Astrocyte of the cerebellum (primary cell): Measurements from ENCODE around the gene TIAM2.

Experiments used
- DNase-seq: peaks from one replicate; pipeline ENCODE4 v3.0.0-alpha.2; 2011; ENCODE audit warnings: low read depth
- H3K4me3 ChIP-seq: 2 replicates; pipeline ENCODE4 v1.5.1; 2011; ENCODE audit warnings: mild to moderate bottlenecking, low read depth, low read length, moderate library complexity
- in situ Hi-C: cut with HindIII; loops from 2 replicates; pipeline ENCODE4 v1.10.0; 2017; ENCODE audit warnings: low sequenced_read_pairs
- TF ChIP-seq, protein P1 (sequence below): IDR thresholded peaks from 2 replicates; pipeline ENCODE4 v1.5.1; 2012; ENCODE audit warnings: low read length, low read depth, moderate library complexity, mild to moderate bottlenecking; ENCODE audit errors: missing control alignments

The TIAM2 gene

DNA sequence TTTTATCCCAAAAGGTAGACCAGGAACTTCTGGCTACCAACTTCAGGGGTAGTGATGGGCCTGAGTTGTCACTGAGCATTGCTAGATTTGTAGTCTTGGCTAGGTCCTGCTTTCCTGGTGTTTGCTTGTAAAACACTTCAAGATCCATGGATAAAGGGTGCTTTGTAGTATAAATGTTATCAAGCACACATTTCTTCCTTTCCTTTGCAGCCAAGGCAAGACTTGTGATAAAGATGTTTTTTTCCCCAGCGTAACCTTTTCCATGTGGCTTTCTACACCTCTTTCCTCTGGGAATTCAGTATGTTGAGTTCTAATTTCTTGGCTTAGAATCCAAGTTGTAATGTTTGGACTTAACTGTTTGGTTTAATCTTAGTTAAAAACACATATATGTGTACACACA lies 145.9 kb downstream of the TIAM2 start:
- H3K4me3 ChIP-seq, result no peak overlapping the region
- in situ Hi-C loops, result no loop called here
- DNase-seq, result no peak
- TF ChIP-seq, protein P1, sequence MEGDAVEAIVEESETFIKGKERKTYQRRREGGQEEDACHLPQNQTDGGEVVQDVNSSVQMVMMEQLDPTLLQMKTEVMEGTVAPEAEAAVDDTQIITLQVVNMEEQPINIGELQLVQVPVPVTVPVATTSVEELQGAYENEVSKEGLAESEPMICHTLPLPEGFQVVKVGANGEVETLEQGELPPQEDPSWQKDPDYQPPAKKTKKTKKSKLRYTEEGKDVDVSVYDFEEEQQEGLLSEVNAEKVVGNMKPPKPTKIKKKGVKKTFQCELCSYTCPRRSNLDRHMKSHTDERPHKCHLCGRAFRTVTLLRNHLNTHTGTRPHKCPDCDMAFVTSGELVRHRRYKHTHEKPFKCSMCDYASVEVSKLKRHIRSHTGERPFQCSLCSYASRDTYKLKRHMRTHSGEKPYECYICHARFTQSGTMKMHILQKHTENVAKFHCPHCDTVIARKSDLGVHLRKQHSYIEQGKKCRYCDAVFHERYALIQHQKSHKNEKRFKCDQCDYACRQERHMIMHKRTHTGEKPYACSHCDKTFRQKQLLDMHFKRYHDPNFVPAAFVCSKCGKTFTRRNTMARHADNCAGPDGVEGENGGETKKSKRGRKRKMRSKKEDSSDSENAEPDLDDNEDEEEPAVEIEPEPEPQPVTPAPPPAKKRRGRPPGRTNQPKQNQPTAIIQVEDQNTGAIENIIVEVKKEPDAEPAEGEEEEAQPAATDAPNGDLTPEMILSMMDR, result no peak

DNA sequence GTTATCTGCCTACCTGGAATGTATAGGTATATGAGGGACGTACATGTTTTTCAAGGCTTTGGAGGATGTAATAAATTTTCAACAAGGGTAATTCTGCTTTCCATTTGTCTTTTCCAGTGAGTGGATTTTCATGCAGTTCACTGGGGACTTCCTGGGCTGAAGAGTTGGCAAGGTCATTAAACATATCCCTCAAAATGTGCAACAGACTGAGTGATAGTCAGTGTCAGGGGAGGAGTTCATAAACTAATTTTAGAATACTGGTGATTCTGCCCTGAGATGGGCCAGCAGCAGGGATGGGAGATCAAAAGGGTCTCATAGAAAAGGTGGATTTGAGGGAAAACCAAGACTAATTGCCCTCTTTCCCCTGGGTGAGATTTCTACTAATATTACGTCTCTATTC lies 146.4 kb downstream of the TIAM2 start:
- no peak for DNase-seq
- in situ Hi-C loops, result no loop called here
- no peak overlapping the region for H3K4me3 ChIP-seq
- TF ChIP-seq, protein P1, result no peak

DNA sequence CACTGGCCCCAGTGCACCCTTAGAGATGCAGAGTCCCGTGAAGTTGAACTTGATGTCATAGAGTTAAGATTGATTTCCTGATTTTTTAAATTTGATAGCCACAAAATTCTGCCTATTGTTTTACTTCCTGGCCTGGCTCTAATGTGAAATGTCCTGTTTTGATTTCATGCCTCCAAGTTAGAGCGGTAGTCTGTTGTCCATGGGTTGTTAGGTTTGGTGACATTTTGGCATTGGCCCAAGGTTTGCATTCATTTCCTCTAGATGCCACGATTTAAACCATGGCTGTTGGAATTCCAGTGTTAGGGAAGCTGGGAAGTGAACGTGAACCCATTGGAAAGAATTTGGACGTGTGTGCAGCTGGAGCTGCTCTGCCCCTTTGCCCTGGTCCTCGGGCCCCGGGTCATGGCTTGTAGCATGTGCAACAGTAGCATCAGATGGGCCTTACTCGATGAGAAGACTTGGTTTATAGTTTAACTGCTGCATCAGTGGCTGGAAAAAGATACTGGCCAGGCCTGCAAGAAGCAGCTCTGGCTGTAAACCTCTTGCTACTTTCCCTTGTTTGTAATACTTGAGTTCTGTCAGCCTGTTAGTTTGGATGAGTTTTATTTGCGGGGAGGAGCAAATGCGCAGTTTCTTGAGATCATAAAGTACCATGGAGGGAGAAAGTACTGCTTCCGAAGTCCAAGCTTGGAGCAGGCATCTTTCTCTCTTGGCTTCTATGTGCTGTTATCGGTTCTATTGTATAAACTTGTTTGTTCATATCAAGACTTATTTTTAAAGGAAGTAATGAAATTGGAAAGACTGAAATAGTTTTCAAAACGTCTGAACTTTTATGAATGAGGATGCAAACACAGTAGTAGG lies 147.3 kb downstream of the TIAM2 start:
- TF ChIP-seq, protein P1, result no peak

DNA sequence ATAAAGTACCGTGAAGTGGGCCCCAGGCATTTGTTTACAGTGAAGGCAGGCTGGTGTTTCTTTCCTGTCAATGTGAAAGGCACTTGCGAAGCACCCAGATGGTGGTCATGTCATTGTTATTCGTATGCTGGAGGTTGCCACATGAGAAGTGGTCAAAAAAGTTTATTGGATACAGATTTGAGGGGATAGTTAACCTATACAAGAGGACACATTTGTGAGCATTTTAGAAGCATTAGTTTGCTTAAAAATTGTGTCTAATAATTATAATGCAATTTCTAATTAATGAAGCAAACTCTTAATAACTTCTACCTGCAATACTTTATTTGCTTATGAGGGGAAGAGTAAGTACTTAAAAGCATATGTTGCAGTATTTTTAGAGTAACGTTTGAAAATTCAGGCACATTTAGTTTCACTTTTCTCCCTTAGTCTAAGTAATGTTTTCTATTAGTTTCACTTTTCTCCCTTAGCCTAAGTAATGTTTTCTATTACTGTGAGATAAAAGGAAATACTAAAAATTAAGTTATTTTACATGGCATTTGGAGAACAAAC lies 148.0 kb downstream of the TIAM2 start:
- TF ChIP-seq, protein P1, result no peak
- H3K4me3 ChIP-seq, result no peak overlapping the region
- in situ Hi-C loops, result no loop called here
- no peak for DNase-seq

More for the DNA sequence above, 147.3 kb downstream of the TIAM2 start:
- in situ Hi-C loops, result no loop called here
- no peak overlapping the region for H3K4me3 ChIP-seq
- DNase-seq, result no peak

DNA sequence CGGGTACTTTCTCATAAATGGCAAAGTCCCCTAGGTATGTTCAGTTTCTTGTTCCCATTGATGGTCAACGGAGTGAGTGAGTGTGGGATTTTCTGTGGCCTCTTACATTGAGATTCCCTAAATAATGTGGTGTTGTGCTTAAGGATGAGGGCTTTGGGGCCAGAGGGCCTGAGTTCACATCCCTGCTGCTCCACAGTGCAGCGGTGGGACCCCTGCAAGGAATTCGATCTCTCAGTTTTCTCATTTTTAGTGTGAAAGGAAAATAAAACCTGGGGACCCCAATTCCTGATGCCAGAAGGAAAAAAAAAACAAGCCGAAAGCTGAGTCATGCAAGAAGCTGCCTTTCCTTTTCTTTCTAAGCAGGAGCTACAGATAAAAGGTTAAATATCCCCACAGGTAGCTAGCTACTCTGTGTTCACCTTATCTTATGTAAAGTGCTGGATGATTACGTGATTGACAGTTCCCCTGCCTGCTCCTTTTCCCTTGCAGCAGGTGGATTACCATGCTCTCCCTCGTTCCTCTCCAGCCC lies 148.5 kb downstream of the TIAM2 start:
- DNase-seq, result no peak
- TF ChIP-seq, protein P1, result no peak
- in situ Hi-C loops, result no loop called here
- no peak overlapping the region for H3K4me3 ChIP-seq

DNA sequence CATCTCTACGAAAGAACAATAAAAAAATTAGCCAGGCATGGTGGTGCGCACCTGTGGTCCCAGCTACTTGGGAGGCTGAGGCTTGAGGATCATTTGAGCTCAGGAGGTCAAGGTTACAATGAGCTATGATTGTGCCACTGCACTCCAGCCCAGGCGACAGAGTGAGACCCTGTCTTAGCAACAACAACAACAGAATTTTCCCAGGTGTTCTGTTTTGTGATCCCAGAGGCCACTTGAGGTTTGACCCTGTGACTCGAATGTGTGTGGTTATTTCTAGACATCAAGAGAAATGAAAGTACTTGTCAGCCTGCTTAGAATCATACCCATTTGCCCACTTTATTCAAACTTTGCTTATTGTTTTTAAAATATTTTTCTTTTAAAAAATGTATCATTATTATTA lies 151.1 kb downstream of the TIAM2 start:
- no peak for DNase-seq
- in situ Hi-C loops, result no loop called here
- H3K4me3 ChIP-seq, result no peak overlapping the region
- TF ChIP-seq, protein P1, result no peak
